ENCODE data around the gene GRB2.
"Not testable (repeated sequence)": the region's sequence is repeated elsewhere in the genome, so short reads cannot be mapped to it uniquely, and the experiment has no call there.

The GRB2 gene

DNA sequence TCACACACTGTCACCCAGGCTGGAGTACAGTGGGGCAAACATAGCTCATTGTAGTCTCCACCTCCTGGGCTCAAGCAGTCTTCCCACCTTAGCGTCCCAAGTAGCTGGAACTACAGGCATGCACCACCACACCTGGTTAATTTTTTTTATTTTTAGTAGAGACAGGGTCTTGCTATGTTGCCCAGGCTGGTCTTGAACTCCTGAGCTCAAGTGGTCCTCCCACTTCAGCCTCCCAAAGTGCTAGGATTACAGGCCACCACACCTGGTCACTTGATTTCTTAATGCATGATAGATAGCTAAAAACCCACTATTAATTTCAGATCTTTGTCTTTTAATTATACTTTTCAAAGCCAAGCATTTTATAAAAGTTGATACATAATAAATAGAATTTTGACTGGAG lies 26.1 kb downstream of the GRB2 start:
- not testable (repeated sequence) for H2AK5ac ChIP-seq (ENCODE audit: low read depth, low read length); H4K8ac ChIP-seq (ENCODE audit: low read depth, low read length); H3K4me1 ChIP-seq (ENCODE audit: control insufficient read depth in 2 of 2, insufficient read depth in 1 of 2, low read depth in 1 of 2, low read length in 2 of 2); DNase-seq (ENCODE audit: low spot score); H4K91ac ChIP-seq (ENCODE audit: low read depth, low read length, poor library complexity); H3K79me1 ChIP-seq (ENCODE audit: low read depth, low read length); H3K4me3 ChIP-seq (ENCODE audit: low read length in 2 of 2); H2AFZ ChIP-seq (ENCODE audit: low read length); H2BK15ac ChIP-seq (ENCODE audit: low read length); H3K18ac ChIP-seq (ENCODE audit: low read length); H3K27ac ChIP-seq (replicated peaks; ENCODE audit: low read length); H2BK5ac ChIP-seq (ENCODE audit: low read length); H3K9me3 ChIP-seq (replicated peaks in 1 of 2; ENCODE audit: control insufficient read depth in 2 of 2, insufficient read depth in 1 of 2, low read depth in 1 of 2, low read length in 2 of 2); H2BK120ac ChIP-seq (ENCODE audit: low read depth, low read length); H2BK12ac ChIP-seq (ENCODE audit: low read length); H3K27me3 ChIP-seq (ENCODE audit: control insufficient read depth in 3 of 3, insufficient read depth in 3 of 3, low read depth in 1 of 3, low read length in 3 of 3); H3K23ac ChIP-seq (ENCODE audit: low read depth, low read length, poor library complexity); H3K4me2 ChIP-seq (ENCODE audit: insufficient read depth, low read length, poor library complexity, severe bottlenecking); H3K9ac ChIP-seq (ENCODE audit: low read depth, low read length, poor library complexity); H3K4ac ChIP-seq (ENCODE audit: low read length); H3K14ac ChIP-seq (ENCODE audit: low read length)
- no CpG with 5 or more reads among the region's 1 CpG for WGBS, 2 donors (ENCODE audit: extremely low coverage in 2 of 2, insufficient read length in 2 of 2, insufficient replicate concordance in 1 of 2)
- H3K36me3 ChIP-seq (replicated peaks in 1 of 2; ENCODE audit: control insufficient read depth in 2 of 2, insufficient read depth in 2 of 2, low read length in 2 of 2) = peaks cover 0 to 28% of the 10 kb centered on the region in 2 donors

- Histone ChIP-seq H3K4me3 (ENCODE audit: low read length in 2 of 2) (no peak overlapping the region), H3K23ac (ENCODE audit: low read depth, low read length, poor library complexity) (no peak overlapping the region), H3K4ac (ENCODE audit: low read length) (no peak overlapping the region), H4K8ac (ENCODE audit: low read depth, low read length) (no peak overlapping the region), H2BK120ac (ENCODE audit: low read depth, low read length) (no peak overlapping the region), H3K79me1 (ENCODE audit: low read depth, low read length) (peaks cover 2% of the 10 kb centered on the region), H2BK5ac (ENCODE audit: low read length) (no peak overlapping the region), H2AK5ac (ENCODE audit: low read depth, low read length) (no peak overlapping the region), H2BK15ac (ENCODE audit: low read length) (no peak overlapping the region), H3K14ac (ENCODE audit: low read length) (no peak overlapping the region), H2BK12ac (ENCODE audit: low read length) (no peak overlapping the region), H3K18ac (ENCODE audit: low read length) (no peak overlapping the region), H3K27ac (replicated peaks; ENCODE audit: low read length) (no peak overlapping the region), H3K9me3 (replicated peaks in 1 of 2; ENCODE audit: control insufficient read depth in 2 of 2, insufficient read depth in 1 of 2, low read depth in 1 of 2, low read length in 2 of 2) (no peaks in the 10 kb centered on the region), H2AFZ (ENCODE audit: low read length) (no peak overlapping the region), H3K36me3 (replicated peaks in 1 of 2; ENCODE audit: control insufficient read depth in 2 of 2, insufficient read depth in 2 of 2, low read length in 2 of 2) (peaks cover 0 to 32% of the 10 kb centered on the region in 2 donors), H4K91ac (ENCODE audit: low read depth, low read length, poor library complexity) (no peak overlapping the region), H3K9ac (ENCODE audit: low read depth, low read length, poor library complexity) (no peak overlapping the region), H3K27me3 (ENCODE audit: control insufficient read depth in 3 of 3, insufficient read depth in 3 of 3, low read depth in 1 of 3, low read length in 3 of 3) (no peaks in the 10 kb centered on the region), H3K4me2 (ENCODE audit: insufficient read depth, low read length, poor library complexity, severe bottlenecking) (no peak overlapping the region), H3K4me1 (ENCODE audit: control insufficient read depth in 2 of 2, insufficient read depth in 1 of 2, low read depth in 1 of 2, low read length in 2 of 2) (peaks cover 0 to 2% of the 10 kb centered on the region in 2 donors)
- WGBS, 2 donors (ENCODE audit: extremely low coverage in 2 of 2, insufficient read length in 2 of 2, insufficient replicate concordance in 1 of 2) = no CpG with 5 or more reads among the region's 4 CpGs
- DNase-seq (ENCODE audit: low spot score) = no peak
These were observed 32.2 kb downstream of the GRB2 start for GRCh38 chr17:75373280-75373679.

DNA sequence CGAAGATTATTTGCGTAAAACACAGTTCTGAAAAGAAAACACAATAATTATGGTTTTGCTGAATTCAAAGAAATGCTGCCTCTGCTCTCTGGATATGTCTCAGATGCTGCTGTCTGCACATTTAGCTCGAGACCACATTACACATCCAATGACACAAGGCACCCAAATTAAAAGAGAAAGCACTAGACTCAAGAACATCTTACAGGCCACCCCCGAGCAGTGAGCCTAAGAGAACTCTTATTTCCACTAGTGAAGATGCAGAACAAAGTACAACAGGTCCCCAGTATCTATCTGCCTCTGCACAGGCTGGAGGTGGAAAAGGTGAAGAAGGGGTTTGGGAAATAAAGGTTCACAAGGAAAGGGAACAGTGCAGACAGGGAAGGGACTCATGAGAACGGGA lies 33.5 kb downstream of the GRB2 start:
- H3K27ac ChIP-seq (replicated peaks; ENCODE audit: low read length) = no peak overlapping the region
- no peak overlapping the region for H3K18ac ChIP-seq (ENCODE audit: low read length)
- H3K23ac ChIP-seq (ENCODE audit: low read depth, low read length, poor library complexity) = no peak overlapping the region
- H3K79me1 ChIP-seq (ENCODE audit: low read depth, low read length) = peaks cover 2% of the 10 kb centered on the region
- H2AFZ ChIP-seq (ENCODE audit: low read length) = no peak overlapping the region
- no peak overlapping the region for H2AK5ac ChIP-seq (ENCODE audit: low read depth, low read length)
- WGBS, 2 donors (ENCODE audit: extremely low coverage in 2 of 2, insufficient read length in 2 of 2, insufficient replicate concordance in 1 of 2) = no CpG with 5 or more reads among the region's 5 CpGs
- no peaks in the 10 kb centered on the region for H3K27me3 ChIP-seq (ENCODE audit: control insufficient read depth in 3 of 3, insufficient read depth in 3 of 3, low read depth in 1 of 3, low read length in 3 of 3)
- H2BK120ac ChIP-seq (ENCODE audit: low read depth, low read length) = no peak overlapping the region
- H3K4me1 ChIP-seq (ENCODE audit: control insufficient read depth in 2 of 2, insufficient read depth in 1 of 2, low read depth in 1 of 2, low read length in 2 of 2) = peaks cover 0 to 2% of the 10 kb centered on the region in 2 donors
- no peak overlapping the region for H3K14ac ChIP-seq (ENCODE audit: low read length)
- H3K4ac ChIP-seq (ENCODE audit: low read length) = no peak overlapping the region
- peaks cover 0 to 23% of the 10 kb centered on the region in 2 donors for H3K36me3 ChIP-seq (replicated peaks in 1 of 2; ENCODE audit: control insufficient read depth in 2 of 2, insufficient read depth in 2 of 2, low read length in 2 of 2)
- H4K8ac ChIP-seq (ENCODE audit: low read depth, low read length) = no peak overlapping the region
- H2BK12ac ChIP-seq (ENCODE audit: low read length) = no peak overlapping the region
- H3K9ac ChIP-seq (ENCODE audit: low read depth, low read length, poor library complexity) = no peak overlapping the region
- H3K9me3 ChIP-seq (replicated peaks in 1 of 2; ENCODE audit: control insufficient read depth in 2 of 2, insufficient read depth in 1 of 2, low read depth in 1 of 2, low read length in 2 of 2) = no peaks in the 10 kb centered on the region
- no peak overlapping the region for H2BK5ac ChIP-seq (ENCODE audit: low read length)
- no peak overlapping the region for H3K4me2 ChIP-seq (ENCODE audit: insufficient read depth, low read length, poor library complexity, severe bottlenecking)
- H2BK15ac ChIP-seq (ENCODE audit: low read length) = no peak overlapping the region
- no peak for DNase-seq (ENCODE audit: low spot score)
- H4K91ac ChIP-seq (ENCODE audit: low read depth, low read length, poor library complexity) = no peak overlapping the region
- H3K4me3 ChIP-seq (ENCODE audit: low read length in 2 of 2) = no peak overlapping the region

DNA sequence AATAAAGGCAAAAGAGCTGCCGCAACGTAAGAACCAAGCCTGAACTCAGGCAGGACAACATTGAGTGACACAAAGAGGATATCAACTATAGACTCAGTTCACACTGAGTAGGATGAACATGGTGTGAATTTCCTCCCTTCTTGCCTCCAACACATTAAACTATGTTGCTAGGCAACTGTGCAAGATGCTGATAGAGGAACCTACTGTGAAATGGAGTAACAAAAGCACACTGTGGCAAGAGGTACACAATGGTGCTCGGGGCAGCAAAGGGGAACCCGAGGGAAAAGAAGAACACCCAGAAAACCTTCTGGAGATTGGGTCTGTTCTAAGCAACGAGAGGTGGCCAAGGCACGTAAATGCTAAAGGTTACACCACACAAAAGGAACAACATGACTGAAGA lies 34.1 kb downstream of the GRB2 start:
- H2BK120ac ChIP-seq (ENCODE audit: low read depth, low read length) = no peak overlapping the region
- no peak overlapping the region for H3K4ac ChIP-seq (ENCODE audit: low read length)
- no peak overlapping the region for H4K91ac ChIP-seq (ENCODE audit: low read depth, low read length, poor library complexity)
- H3K4me1 ChIP-seq (ENCODE audit: control insufficient read depth in 2 of 2, insufficient read depth in 1 of 2, low read depth in 1 of 2, low read length in 2 of 2) = peaks cover 0 to 4% of the 10 kb centered on the region in 2 donors
- H2BK15ac ChIP-seq (ENCODE audit: low read length) = no peak overlapping the region
- H3K23ac ChIP-seq (ENCODE audit: low read depth, low read length, poor library complexity) = no peak overlapping the region
- peaks cover 4% of the 10 kb centered on the region for H3K79me1 ChIP-seq (ENCODE audit: low read depth, low read length)
- no peak overlapping the region for H3K9ac ChIP-seq (ENCODE audit: low read depth, low read length, poor library complexity)
- H3K4me3 ChIP-seq (ENCODE audit: low read length in 2 of 2) = no peak overlapping the region
- DNase-seq (ENCODE audit: low spot score) = no peak
- H3K36me3 ChIP-seq (replicated peaks in 1 of 2; ENCODE audit: control insufficient read depth in 2 of 2, insufficient read depth in 2 of 2, low read length in 2 of 2) = peaks cover 0 to 17% of the 10 kb centered on the region in 2 donors
- H3K18ac ChIP-seq (ENCODE audit: low read length) = no peak overlapping the region
- H3K27ac ChIP-seq (replicated peaks; ENCODE audit: low read length) = no peak overlapping the region
- no CpG with 5 or more reads among the region's 6 CpGs for WGBS, 2 donors (ENCODE audit: extremely low coverage in 2 of 2, insufficient read length in 2 of 2, insufficient replicate concordance in 1 of 2)
- no peak overlapping the region for H2BK12ac ChIP-seq (ENCODE audit: low read length)
- no peak overlapping the region for H3K4me2 ChIP-seq (ENCODE audit: insufficient read depth, low read length, poor library complexity, severe bottlenecking)
- no peak overlapping the region for H2BK5ac ChIP-seq (ENCODE audit: low read length)
- no peak overlapping the region for H4K8ac ChIP-seq (ENCODE audit: low read depth, low read length)
- H2AK5ac ChIP-seq (ENCODE audit: low read depth, low read length) = no peak overlapping the region
- H2AFZ ChIP-seq (ENCODE audit: low read length) = no peak overlapping the region
- H3K9me3 ChIP-seq (replicated peaks in 1 of 2; ENCODE audit: control insufficient read depth in 2 of 2, insufficient read depth in 1 of 2, low read depth in 1 of 2, low read length in 2 of 2) = no peaks in the 10 kb centered on the region
- H3K14ac ChIP-seq (ENCODE audit: low read length) = no peak overlapping the region
- H3K27me3 ChIP-seq (ENCODE audit: control insufficient read depth in 3 of 3, insufficient read depth in 3 of 3, low read depth in 1 of 3, low read length in 3 of 3) = no peaks in the 10 kb centered on the region

Measured in neuronal stem cell (in vitro differentiated cells).